ENCODE results near the gene RNASE12. TPM values are rescaled to one million over a fixed set of nuclear protein-coding genes. Genes with fewer than 3 reads are reported as not detected.

The RNASE12 gene
- total and polyA plus RNA-seq, 9 of the 15 experiments (the other 6 are each of a cell fraction or from before 2014, with no cell fraction given), result 0.24 TPM; not detected in 8

- no peak for TF ChIP-seq CHD7 (IDR thresholded peaks at IDR 0.05; ENCODE audit: low read depth, low read length)
These were observed 10.3 kb upstream of the RNASE12 start (continued) for GRCh38 chr14:20601522-20601921.

Data from K562 (cell line).